HG03280 (cell line): ENCODE data around the gene RBM20.
A peak's percentile ranks its signal among the peaks of the same experiment; 100 is the strongest.
"Not testable (repeated sequence)": the region's sequence is repeated elsewhere in the genome, so short reads cannot be mapped to it uniquely, and the experiment has no call there.

Experiments used
- ATAC-seq: cut with Tn5 transposase; IDR thresholded peaks from one replicate; pipeline ENCODE4 v1.9.1; 2021; ENCODE audit warnings: mild to moderate bottlenecking, moderate library complexity; ENCODE audit not compliant: unreplicated experiment

RBM20 gene

GRCh38 chr10:110700947-110701616 lies 56.9 kb downstream of the RBM20 start:
- no peak for ATAC-seq

DNA sequence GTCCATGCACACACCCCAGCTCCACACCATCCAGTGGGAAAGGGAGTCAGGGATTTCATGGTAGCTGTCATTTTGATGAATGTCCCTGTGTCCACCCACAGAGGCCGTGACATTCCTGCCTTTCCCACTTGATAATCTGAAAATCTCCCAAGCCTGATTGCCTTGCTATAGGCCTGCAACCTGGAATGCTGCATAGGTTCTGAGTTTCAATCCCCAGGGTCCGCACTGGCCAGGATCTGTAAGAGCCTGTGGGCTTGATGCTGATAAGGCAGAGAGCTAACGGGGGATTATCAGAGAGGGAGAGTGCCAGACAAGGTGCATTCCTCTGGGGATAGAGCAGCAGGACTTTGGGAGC lies 57.5 kb downstream of the RBM20 start:
- no peak for ATAC-seq

- no peak for ATAC-seq
These were observed 59.9 kb downstream of the RBM20 start for GRCh38 chr10:110704070-110704469.

- no peak for ATAC-seq
These were observed 60.9 kb downstream of the RBM20 start for GRCh38 chr10:110704906-110705476.

DNA sequence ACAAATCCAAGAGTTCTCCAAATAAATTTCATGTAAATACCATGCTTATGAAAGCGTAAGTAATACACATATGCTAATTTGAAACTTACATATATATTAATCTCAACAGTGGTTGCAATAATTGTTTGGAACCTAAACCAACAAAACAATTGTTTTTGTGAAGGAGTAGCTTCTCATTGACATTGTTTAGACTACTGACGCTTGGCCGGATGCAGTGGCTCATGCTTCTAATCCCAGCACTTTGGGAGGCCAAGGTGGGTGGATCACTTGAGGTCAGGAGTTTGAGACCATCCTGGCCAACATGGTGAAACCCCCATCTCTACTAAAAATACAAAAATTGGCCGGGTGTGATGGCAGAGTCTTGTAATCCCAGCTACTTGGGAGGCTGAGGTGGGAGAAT lies 61.5 kb downstream of the RBM20 start:
- ATAC-seq, result not testable (repeated sequence)

DNA sequence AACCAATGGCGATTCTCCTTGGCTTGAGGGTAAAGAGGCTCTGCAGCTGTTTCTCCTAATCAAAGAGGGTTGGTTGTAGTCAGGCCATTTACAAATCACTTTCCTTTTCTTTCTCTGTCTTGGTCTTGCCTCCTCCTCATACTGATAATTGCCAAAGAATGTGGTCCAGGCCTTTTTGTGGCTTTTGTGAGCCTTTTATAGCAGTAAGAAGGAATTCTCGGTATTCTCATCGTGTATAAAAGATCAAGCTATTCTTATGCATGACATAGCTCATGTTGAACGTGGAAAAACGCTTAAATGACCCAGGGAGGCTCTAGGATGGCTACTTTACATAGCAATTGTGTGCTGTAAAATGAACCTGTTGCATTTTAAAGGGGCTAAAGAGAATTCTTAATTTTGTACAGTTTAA lies 62.6 kb downstream of the RBM20 start:
- ATAC-seq, result no peak

GRCh38 chr10:110708776-110709443 lies 64.8 kb downstream of the RBM20 start:
- ATAC-seq, result no peak

DNA sequence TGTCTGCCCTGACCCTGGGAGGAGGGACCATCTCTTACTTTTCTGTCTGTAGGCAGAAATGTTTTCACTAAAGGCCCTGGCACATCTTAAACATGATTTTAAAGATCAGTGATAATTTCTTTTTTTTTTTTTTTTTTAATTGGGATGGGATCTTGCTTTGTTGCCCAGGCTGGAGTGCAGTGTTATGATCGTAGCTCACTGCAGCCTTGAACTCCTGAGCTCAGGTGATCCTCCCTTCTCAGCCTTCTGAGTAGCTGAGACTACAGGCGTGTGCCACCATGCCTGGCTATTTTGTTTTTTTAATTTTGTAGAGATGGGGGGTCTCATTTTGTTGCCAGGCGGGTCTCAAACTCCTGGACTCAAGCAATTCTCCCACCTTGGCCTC lies 65.3 kb downstream of the RBM20 start:
- ATAC-seq, result no peak

GRCh38 chr10:110709964-110710587 lies 65.9 kb downstream of the RBM20 start:
- no peak for ATAC-seq

DNA sequence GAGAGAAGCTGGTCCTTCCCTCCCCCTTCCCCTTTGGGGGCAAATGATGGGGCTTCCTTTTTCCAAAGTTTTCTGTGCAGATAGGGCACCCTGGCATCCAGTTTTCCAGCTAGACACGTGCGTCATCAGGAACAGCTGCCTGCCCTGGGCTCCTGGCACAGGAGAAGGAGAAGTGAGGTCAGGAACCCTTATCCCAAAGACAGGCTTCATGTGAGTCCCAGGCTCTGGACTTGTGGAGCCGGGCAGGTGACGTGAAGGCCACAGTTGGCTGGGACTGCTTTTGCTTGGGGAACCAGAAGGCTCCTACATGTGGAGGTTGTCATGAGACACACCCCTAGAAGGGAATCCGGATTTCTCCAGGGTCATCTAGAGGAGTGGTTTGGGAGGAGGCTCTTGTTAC lies 66.5 kb downstream of the RBM20 start:
- ATAC-seq, result no peak

DNA sequence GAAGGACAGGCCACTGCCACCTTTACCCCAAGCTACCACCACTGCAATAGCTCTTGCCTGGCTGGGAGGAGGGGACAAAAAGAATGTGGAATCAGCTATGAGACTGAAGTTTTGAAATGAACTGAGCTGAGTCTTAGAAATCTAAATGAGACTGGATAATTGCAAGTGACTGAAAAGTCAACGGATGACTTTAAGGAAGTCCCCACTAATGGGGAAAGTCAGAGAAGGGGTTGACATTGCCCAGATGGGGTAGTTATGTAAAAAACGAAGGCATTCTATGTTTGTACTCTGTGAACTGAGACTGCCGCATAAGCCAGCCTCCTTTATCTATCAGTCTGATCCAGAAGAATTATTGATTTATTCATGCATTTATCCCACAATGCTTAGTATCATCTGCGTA lies 67.2 kb downstream of the RBM20 start:
- ATAC-seq, result no peak

GRCh38 chr10:110714356-110714755 lies 70.2 kb downstream of the RBM20 start:
- ATAC-seq, result no peak

- no peak for ATAC-seq
These were observed 73.8 kb downstream of the RBM20 start for GRCh38 chr10:110717781-110718589.

GRCh38 chr10:110721406-110722038 lies 77.4 kb downstream of the RBM20 start:
- no peak for ATAC-seq

- ATAC-seq, result no peak
These were observed 79.2 kb downstream of the RBM20 start for GRCh38 chr10:110723224-110723891.

DNA sequence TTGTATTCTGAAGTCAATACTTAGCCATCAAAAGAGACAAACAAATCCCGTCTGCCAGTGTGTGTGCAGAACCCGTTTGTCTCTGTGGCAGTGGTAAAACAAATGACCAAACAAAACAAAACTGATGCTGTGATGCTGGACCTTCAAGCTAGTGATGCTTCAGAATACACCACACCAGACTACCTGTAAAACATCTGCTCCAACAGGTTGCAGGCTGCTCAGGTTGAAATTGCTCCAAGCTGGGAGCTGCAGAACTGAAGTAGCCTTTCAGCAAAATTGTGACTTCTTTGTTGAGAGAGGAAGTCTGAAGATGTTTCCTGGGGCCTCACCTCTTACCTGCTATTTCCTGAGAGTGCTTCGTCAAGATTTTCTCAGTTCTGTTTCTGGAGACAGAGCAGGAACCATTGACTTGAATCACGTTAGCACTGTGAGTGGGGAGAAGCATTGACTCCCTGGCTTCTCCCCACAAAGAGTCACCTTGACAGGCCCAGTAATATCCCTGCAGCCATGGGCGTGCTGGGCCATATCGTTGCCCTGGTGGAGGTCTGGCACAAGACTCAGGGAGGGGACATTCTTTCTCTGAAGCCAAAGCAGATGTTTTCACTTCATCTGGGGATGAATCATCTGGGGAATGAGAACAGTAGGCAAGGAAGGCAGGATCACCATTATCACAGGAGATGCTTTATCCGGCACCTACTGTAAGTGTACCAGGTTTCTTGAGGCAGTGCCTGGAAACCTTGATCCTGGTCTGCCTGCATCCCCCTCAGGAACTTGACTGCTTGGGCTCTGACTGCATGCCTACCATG lies 80.2 kb downstream of the RBM20 start:
- ATAC-seq, result peak; percentile 60

GRCh38 chr10:110724937-110725336 lies 80.8 kb downstream of the RBM20 start:
- no peak for ATAC-seq

DNA sequence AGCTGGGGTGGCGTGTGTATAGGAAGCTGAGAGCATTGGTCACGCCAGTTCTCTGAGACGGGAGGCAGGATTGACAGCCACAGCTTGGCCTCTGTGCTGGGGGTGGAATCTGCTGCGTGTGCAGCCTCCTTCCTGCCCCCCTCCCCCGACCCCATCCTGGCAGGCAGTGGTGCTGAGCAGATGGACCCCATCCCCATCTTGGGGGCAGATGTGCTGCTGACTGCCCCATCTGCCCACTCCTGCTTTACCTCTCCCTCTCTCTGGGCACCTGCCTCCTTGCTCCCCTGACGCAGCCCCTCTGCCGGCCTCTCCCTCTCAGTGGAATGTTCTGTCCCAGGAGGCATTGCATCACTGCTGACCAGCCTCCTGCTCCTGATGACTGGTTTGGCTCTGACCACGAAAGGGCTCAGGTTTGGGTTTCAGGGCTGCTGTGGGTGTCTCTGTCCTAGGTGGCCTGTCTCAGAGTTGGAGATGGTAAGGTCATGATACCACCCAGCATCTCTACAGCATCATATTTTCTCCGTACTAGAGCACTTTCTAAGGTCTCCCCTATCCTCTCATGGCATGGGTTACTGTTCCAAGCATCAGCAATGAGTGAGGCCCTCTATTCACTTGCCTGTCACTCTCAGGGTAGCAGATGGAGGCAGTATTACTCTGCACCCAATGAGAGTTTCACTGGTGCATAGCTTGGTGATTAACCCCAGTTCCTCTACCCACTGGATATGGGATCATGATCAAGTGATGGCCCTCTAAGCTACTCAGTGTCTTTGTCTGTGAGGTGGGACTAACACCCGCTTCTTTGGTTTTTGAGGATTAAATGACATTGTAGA lies 81.9 kb downstream of the RBM20 start:
- no peak for ATAC-seq
